NCI-H187 treated with DMSO at 0.1 percent for 48 hours (cell line): Measurements from ENCODE around the gene ATP1A1.

Source experiments
- DNase-seq: peaks from one replicate; lab custom pipeline; 2025; lab: John Stamatoyannopoulos, UW

ATP1A1 gene

GRCh38 chr1:116391185-116391584 is 18.1 kb downstream of the ATP1A1 start:
- no peak for DNase-seq

GRCh38 chr1:116392717-116393404 is 19.8 kb downstream of the ATP1A1 start:
- no peak for DNase-seq

GRCh38 chr1:116393792-116394191 is 20.7 kb downstream of the ATP1A1 start:
- no peak for DNase-seq

GRCh38 chr1:116394270-116394669 is 21.2 kb downstream of the ATP1A1 start:
- no peak for DNase-seq

DNA sequence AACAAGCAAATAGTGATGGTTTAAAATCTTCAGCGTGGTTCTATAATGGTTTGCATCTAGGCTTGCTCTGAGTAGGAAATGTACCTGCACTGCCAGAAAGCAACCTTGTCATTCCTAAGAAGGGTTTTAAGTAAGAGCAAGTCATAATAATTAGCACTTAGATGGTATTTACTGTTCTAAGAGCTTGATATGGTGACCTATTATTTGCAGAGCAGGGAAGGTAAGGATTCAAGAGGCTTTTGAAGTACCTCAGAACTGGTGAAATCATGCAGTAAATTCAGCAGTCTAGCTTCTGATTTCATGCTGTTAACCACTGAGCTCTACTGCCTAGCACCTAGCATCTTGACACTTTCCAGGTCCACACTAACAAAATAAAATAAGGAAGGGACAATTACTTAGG is 23.7 kb downstream of the ATP1A1 start:
- DNase-seq, result peak; percentile 40

GRCh38 chr1:116397728-116398127 is 24.7 kb downstream of the ATP1A1 start:
- DNase-seq, result no peak

- DNase-seq, result no peak
These were observed 27.7 kb downstream of the ATP1A1 start for GRCh38 chr1:116400780-116401179.

DNA sequence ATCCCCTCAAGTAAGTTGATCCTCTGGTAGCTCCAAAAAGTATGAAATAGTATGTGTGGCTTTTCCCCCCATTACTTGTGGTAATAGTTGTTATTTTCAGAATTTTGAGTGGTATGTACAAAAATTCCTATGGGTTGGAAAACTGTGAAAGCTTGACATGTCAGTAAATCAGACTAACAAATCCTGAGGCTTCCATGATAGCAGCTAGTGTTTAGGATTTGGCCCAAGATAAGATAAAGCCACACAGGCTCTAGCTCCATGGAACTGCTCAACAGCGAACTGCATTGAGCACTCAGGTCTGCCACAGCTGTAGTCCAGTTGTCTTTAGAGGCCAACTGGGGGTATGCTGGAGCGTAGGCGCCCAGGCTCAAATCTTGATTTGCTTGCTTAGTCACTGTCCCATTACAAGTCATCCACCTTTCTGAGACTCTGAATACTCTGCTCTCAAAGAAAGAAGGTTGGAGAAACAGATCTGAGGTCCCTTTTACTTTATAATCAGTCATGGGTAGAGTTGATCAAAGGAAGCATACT is 28.7 kb downstream of the ATP1A1 start:
- DNase-seq, result no peak

GRCh38 chr1:116402333-116402732 is 29.3 kb downstream of the ATP1A1 start:
- no peak for DNase-seq

DNA sequence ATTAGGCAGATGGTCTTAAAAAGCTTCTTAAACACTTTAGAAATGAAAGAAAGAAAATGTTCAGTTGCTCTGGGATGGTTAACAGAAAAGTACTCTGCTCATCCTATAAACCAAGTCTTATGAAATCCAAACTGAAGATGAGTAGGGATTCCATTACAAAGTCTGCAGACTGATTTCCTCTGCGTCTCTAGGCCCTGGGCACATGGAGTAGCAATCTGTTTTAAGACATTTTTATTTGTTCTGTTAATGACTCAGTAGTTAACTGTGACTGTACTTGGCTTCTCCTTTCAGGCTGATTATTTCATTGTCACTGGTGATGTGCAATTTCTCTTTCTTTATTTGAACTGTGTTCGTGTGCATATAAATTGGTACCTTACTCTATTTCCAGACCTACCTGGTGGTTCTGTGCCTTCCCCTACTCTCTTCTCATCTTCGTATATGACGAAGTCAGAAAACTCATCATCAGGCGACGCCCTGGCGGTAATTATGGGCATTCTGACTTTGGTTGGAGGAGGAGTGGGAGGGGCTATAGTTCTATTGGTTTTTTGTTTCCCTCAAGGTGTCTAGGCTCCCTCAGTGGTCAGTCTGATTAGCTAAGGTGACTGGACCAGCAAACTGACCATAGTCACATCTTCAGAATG is 30.6 kb downstream of the ATP1A1 start:
- no peak for DNase-seq

- DNase-seq, result no peak
These were observed 31.7 kb downstream of the ATP1A1 start for GRCh38 chr1:116404699-116405098.

DNA sequence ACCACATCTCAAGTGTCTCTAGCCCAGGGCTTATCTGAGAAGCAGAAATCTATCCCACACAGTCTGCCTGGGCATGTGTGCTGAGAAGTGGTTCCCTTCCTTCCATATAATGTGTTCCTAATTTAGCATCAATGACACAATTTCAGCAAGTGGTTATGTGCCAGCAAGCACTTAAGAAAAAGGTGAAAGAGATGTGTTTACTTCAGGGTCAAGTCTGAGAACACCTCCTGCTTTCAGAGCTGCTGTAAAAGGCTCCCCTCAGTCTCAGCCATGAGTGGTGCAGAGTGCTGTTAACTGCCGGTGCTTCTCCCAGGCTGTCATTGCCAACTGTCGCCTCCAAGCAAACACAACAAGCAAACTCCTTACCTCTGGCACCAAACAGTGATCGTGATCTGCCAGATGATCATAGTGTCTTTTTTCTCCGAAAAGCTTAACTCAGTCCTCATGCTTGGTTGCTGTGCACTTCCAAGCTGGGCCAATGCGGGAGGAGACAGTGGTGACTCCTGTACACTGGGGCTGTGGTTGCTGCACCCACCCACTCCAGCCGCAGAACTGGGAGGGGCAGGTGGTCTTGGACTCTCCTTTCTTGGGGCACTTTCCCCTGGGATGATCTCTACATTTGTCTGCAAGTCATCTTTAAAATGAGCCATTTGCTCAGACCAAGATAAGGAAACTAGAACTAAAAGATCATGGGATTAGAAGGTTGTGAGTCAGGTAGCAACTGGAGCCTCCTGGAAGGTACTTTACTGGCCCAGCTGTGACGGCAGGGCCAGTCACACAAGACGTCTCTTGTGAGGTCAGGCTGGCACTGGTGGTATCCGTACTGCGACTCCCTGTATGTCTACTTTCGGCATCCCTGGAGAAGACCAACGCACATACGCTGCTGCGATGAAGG is 32.4 kb downstream of the ATP1A1 start:
- DNase-seq, result peak; percentile 98

GRCh38 chr1:116407033-116407432 is 34.0 kb downstream of the ATP1A1 start:
- no peak for DNase-seq

- DNase-seq, result no peak
These were observed 35.1 kb downstream of the ATP1A1 start for GRCh38 chr1:116408193-116408592.

DNA sequence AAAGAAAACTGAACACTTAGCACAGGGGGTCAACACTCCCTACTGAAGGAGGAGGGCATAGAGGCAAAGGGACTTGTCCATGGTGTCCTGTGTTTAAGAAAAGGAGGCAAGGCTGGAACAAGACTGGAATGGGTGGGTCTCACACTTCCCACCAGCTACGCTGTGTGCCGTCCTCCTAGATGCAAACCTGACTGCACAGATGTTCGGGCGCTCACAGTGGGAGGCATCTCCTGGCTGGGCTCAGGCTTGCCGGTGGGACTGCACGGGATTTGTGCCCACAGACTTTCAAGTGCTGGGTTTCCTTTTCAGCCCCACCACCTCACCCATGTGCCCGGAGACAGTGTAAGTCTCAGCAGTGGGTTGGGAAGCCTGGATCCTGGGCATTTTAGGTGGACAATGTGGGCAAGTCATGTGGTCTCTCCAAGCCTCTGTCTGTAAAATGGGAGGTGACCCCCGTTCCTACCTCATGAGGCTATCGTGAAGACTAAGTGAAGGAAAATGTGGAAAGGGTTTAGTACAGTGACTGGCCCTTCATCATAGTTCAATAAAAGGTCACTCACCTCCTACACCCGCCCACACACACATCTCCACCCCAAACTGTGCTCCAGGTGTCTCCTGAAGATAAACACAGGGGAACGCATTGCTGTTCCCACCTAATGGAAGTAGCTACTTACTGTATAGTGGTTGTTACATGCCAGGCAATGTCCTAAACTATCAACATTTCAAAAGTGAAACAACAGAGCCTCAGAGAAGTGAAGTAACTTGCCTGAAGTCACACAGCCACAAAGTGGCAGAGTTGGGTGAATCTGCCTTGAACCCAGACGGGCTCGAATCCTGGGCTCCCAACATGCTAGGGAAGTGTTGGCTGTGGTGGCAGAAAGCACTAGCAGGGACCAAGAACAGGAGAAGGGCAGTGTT is 36.0 kb downstream of the ATP1A1 start:
- no peak for DNase-seq

GRCh38 chr1:116409751-116410191 is 36.7 kb downstream of the ATP1A1 start:
- DNase-seq, result no peak

- DNase-seq, result no peak
These were observed 38.9 kb downstream of the ATP1A1 start for GRCh38 chr1:116411784-116412479.

GRCh38 chr1:116412480-116412798 is 39.4 kb downstream of the ATP1A1 start:
- no peak for DNase-seq

GRCh38 chr1:116412898-116413297 is 39.9 kb downstream of the ATP1A1 start:
- DNase-seq, result no peak

- no peak for DNase-seq
These were observed 40.4 kb downstream of the ATP1A1 start for GRCh38 chr1:116413414-116413813.

- DNase-seq, result no peak
These were observed 41.3 kb downstream of the ATP1A1 start for GRCh38 chr1:116414364-116414763.
